Keratinocyte (primary cell): Measurements from ENCODE around the gene EHBP1. TPM values are rescaled to one million over a fixed set of nuclear protein-coding genes. Genes with fewer than 3 reads are reported as not detected.

ENCODE experiments used
- DNase-seq: peaks from one replicate; pipeline ENCODE4 v3.0.0-alpha.2; 2011; ENCODE audit warnings: low read depth, missing footprints, low spot score
- FAIRE-seq: peaks from 2 replicates; lab custom pipeline; 2011; peaks lifted over from hg19 to GRCh38; lab: Jason Lieb, UNC
- H2AFZ ChIP-seq: 2 replicates; pipeline ENCODE4 v1.6.0; 2012; ENCODE audit warnings: low read length, control low read depth, inconsistent platforms; ENCODE audit not compliant: control insufficient read depth
- H3K27ac ChIP-seq: 2 replicates; pipeline ENCODE4 v1.5.1; 2011; ENCODE audit warnings: low read length; ENCODE audit not compliant: control insufficient read depth, insufficient read depth
- H3K27me3 ChIP-seq: 3 replicates; pipeline ENCODE4 v1.6.0; 2011; ENCODE audit warnings: low read length; ENCODE audit not compliant: control insufficient read depth, insufficient read depth; ENCODE audit errors: extremely low read depth
- H3K36me3 ChIP-seq, 2 experiments: 2 replicates in 1 of 2; 3 replicates in 1 of 2; pipeline ENCODE4 v1.5.1; 2011; ENCODE audit warnings: low read length in 2 of 2, mild to moderate bottlenecking in 1 of 2; ENCODE audit not compliant: control insufficient read depth in 2 of 2, insufficient read depth in 2 of 2; ENCODE audit errors: extremely low read depth in 1 of 2
- H3K4me1 ChIP-seq: 3 replicates; pipeline ENCODE4 v1.5.1; 2011; ENCODE audit warnings: low read length; ENCODE audit not compliant: control insufficient read depth, insufficient read depth; ENCODE audit errors: extremely low read depth
- H3K4me2 ChIP-seq: 3 replicates; pipeline ENCODE4 v1.6.0; 2011; ENCODE audit warnings: low read depth, low read length; ENCODE audit not compliant: control insufficient read depth, insufficient read depth; ENCODE audit errors: extremely low read depth
- H3K4me3 ChIP-seq, 3 experiments: fragments of 200-600 bp in 1 of 3; sonication (generic) in 1 of 3; 2 replicates in 2 of 3; 3 replicates in 1 of 3; pipeline ENCODE4 v1.5.1; 2011 to 2016; ENCODE audit warnings: low read length in 3 of 3, mild to moderate bottlenecking in 3 of 3, control low read depth in 2 of 3, inconsistent platforms in 1 of 3, low read depth in 1 of 3, mixed read lengths in 1 of 3, mixed run types in 1 of 3, moderate library complexity in 1 of 3; ENCODE audit not compliant: control insufficient read depth in 2 of 3, insufficient read depth in 2 of 3; ENCODE audit errors: extremely low read depth in 1 of 3
- H3K79me2 ChIP-seq: 2 replicates; pipeline ENCODE4 v1.6.0; 2012; ENCODE audit warnings: low read length; ENCODE audit not compliant: control insufficient read depth, insufficient read depth
- H3K9ac ChIP-seq: 3 replicates; pipeline ENCODE4 v1.6.0; 2011; ENCODE audit warnings: low read length; ENCODE audit not compliant: control insufficient read depth, insufficient read depth; ENCODE audit errors: extremely low read depth
- H3K9me1 ChIP-seq: 3 replicates; pipeline ENCODE4 v1.6.0; 2011; ENCODE audit warnings: low read length; ENCODE audit not compliant: control insufficient read depth, insufficient read depth; ENCODE audit errors: extremely low read depth
- H3K9me3 ChIP-seq: 2 replicates; pipeline ENCODE4 v1.5.1; 2012; ENCODE audit warnings: low read depth, low read length; ENCODE audit not compliant: control insufficient read depth
- H4K20me1 ChIP-seq: 3 replicates; pipeline ENCODE4 v1.6.0; 2011; ENCODE audit warnings: low read length; ENCODE audit not compliant: control insufficient read depth, insufficient read depth; ENCODE audit errors: extremely low read depth
- CTCF ChIP-seq, 3 experiments: IDR thresholded peaks in 1 of 3; conservative IDR thresholded peaks in 1 of 3; optimal IDR thresholded peaks in 1 of 3; 2 replicates in 2 of 3; 3 replicates in 1 of 3; pipeline versions ENCODE3 to v1.5.1; 2011; ENCODE audit warnings: low read length in 3 of 3, mild to moderate bottlenecking in 3 of 3, moderate library complexity in 2 of 3, control low read depth in 1 of 3, inconsistent platforms in 1 of 3; ENCODE audit not compliant: insufficient read depth in 2 of 3; ENCODE audit errors: extremely low read depth in 1 of 3
- EZH2 ChIP-seq: IDR thresholded peaks from one replicate; pipeline ENCODE4 v1.6.1; 2012; ENCODE audit warnings: inconsistent platforms, mild to moderate bottlenecking, low read length, moderate library complexity
- dilution Hi-C: fragments of 300-500 bp; cut with MboI; formaldehyde crosslinking; loops from one replicate; pipeline ENCODE4 v1.7.0; 2020; ENCODE audit warnings: low sequenced_read_pairs; ENCODE audit not compliant: extremely low pct_ligation_motif_present
- polyA plus RNA-seq, 5 experiments: library from polyadenylated mRNA; depleted of rRNA in 3 of 5; stranded (reverse) in 3 of 5; stranded (forward) in 1 of 5; unstranded in 1 of 5; fragments of >200 nt; gene quantifications; 1 replicate in 1 of 5; 2 replicates in 3 of 5; 3 replicates in 1 of 5; pipeline versions ENCODE4 v1.2.1 to v1.2.3, GENCODE V29; 2011 to 2012; ENCODE audit warnings: missing spikeins in 2 of 5, low read depth in 1 of 5, low replicate concordance in 1 of 5

The EHBP1 gene
- polyA plus RNA-seq, 1 donor (not counting 4 experiments of a cell fraction or from before 2014, with no cell fraction given): 59.0 TPM

DNA sequence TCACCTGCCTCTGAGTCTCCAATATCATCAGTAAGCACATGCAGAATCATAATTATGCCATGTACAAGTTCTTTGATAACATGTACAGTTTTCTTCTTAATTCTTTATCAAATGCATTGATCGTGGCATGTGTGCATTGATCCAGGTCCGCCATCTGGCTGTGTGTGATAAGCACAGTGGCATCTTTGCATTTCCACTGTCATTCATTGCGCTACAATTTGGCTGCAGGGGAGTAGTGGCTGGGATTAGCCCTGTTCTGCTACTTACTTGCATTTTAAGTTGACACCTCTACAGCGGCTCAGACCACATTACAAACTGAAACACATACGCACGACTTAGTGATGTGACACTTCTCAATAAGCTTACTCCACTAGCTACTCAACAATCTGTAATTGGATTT lies 261.5 kb downstream of the EHBP1 start:
- Histone ChIP-seq H3K9me1 (no peaks in the 10 kb centered on the region), H2AFZ (no peak overlapping the region), H3K36me3 (no peaks in the 10 kb centered on the region), H3K4me1 (peaks cover 20% of the 10 kb centered on the region), H3K79me2 (no peaks in the 10 kb centered on the region), H3K4me2 (no peak overlapping the region), H3K4me3 (no peak overlapping the region), H3K9ac (no peak overlapping the region), H3K27me3 (no peaks in the 10 kb centered on the region), H3K27ac (no peak overlapping the region), H4K20me1 (no peaks in the 10 kb centered on the region), H3K9me3 (no peaks in the 10 kb centered on the region)
- dilution Hi-C loops: no loop called here
- no peak for DNase-seq
- TF ChIP-seq CTCF (optimal IDR thresholded peaks at IDR 0.05 in 1 of 3, IDR thresholded peaks at IDR 0.05 in 1 of 3, conservative IDR thresholded peaks at IDR 0.05 in 1 of 3; ENCODE audit: extremely low read depth in 1 of 3, insufficient read depth in 2 of 3, low read length in 3 of 3) (no peak), EZH2 (no peak)
- FAIRE-seq: peak; percentile 53

- peaks cover 0 to 2% of the 10 kb centered on the region in 2 experiments for H3K36me3 ChIP-seq
- H3K4me2 ChIP-seq: peak overlapping the region; percentile 83
- peak overlapping the region; percentile 18 for H3K9ac ChIP-seq
- no peaks in the 10 kb centered on the region for H4K20me1 ChIP-seq
- H2AFZ ChIP-seq: no peak overlapping the region
- no peaks in the 10 kb centered on the region for H3K79me2 ChIP-seq
- no peaks in the 10 kb centered on the region for H3K9me1 ChIP-seq
- H3K4me1 ChIP-seq: peaks cover 20% of the 10 kb centered on the region
- DNase-seq: peak; percentile 9
- dilution Hi-C loops: no loop called here
- H3K27me3 ChIP-seq: no peaks in the 10 kb centered on the region
- peak overlapping the region; percentile 74 for H3K27ac ChIP-seq
- peak overlapping the region in 1 of 3 experiments; percentile 35 for H3K4me3 ChIP-seq
- no peak for FAIRE-seq
- H3K9me3 ChIP-seq: no peaks in the 10 kb centered on the region
- TF ChIP-seq CTCF (optimal IDR thresholded peaks at IDR 0.05 in 1 of 3, IDR thresholded peaks at IDR 0.05 in 1 of 3, conservative IDR thresholded peaks at IDR 0.05 in 1 of 3; ENCODE audit: extremely low read depth in 1 of 3, insufficient read depth in 2 of 3, low read length in 3 of 3) (no peak), EZH2 (no peak)
Observed at GRCh38 chr2:62968168-62968567, 262.7 kb downstream of the EHBP1 start.
